Nephron progenitor cell (in vitro differentiated cells): Measurements from ENCODE around the gene TSPAN32.
A peak's percentile ranks its signal among the peaks of the same experiment; 100 is the strongest.

Experiments used
- DNase-seq: peaks from one replicate; pipeline ENCODE4 v3.0.0; 2021
- H3K27ac Mint-ChIP-seq: 2 replicates; pipeline ENCODE4 v1.8.0; 2021; ENCODE audit warnings: mild to moderate bottlenecking, moderate library complexity, mixed read lengths
- H3K27me3 Mint-ChIP-seq: 2 replicates; pipeline ENCODE4 v1.8.0; 2021; ENCODE audit warnings: mild to moderate bottlenecking, low read depth, mixed read lengths; ENCODE audit not compliant: poor library complexity
- H3K36me3 Mint-ChIP-seq: 2 replicates; pipeline ENCODE4 v1.8.0; 2021; ENCODE audit warnings: low read depth, mixed read lengths
- H3K4me1 Mint-ChIP-seq: 2 replicates; pipeline ENCODE4 v1.8.0; 2021; ENCODE audit warnings: mixed read lengths
- H3K4me3 Mint-ChIP-seq: 2 replicates; pipeline ENCODE4 v1.8.0; 2021; ENCODE audit warnings: mild to moderate bottlenecking, moderate library complexity, mixed read lengths
- H3K9me3 Mint-ChIP-seq: 2 replicates; pipeline ENCODE4 v1.8.0; 2021; ENCODE audit warnings: mild to moderate bottlenecking, moderate library complexity, mixed read lengths
- CTCF ChIP-seq: fragments of 200-600 bp; sonication (generic); IDR thresholded peaks from 2 replicates; pipeline ENCODE4 v1.5.0; 2021; ENCODE audit warnings: antibody characterized with exemption

The TSPAN32 gene

GRCh38 chr11:2304506-2305139, 2.8 kb downstream of the TSPAN32 start:
- TF ChIP-seq CTCF, result no peak
- H3K4me3 Mint-ChIP-seq, result no peak overlapping the region
- no peak for DNase-seq
- H3K27me3 Mint-ChIP-seq, result peaks cover 4% of the 10 kb centered on the region
- no peaks in the 10 kb centered on the region for H3K36me3 Mint-ChIP-seq
- H3K4me1 Mint-ChIP-seq, result peaks cover 37% of the 10 kb centered on the region
- H3K27ac Mint-ChIP-seq, result no peak overlapping the region
- H3K9me3 Mint-ChIP-seq, result no peaks in the 10 kb centered on the region

- TF ChIP-seq CTCF, result peak; percentile 79
- no peaks in the 10 kb centered on the region for H3K36me3 Mint-ChIP-seq
- H3K4me1 Mint-ChIP-seq, result peaks cover 37% of the 10 kb centered on the region
- H3K4me3 Mint-ChIP-seq, result no peak overlapping the region
- DNase-seq, result peak; percentile 90
- H3K27me3 Mint-ChIP-seq, result peaks cover 4% of the 10 kb centered on the region
- H3K27ac Mint-ChIP-seq, result no peak overlapping the region
- no peaks in the 10 kb centered on the region for H3K9me3 Mint-ChIP-seq
Measured at GRCh38 chr11:2305140-2305778, 3.4 kb downstream of the TSPAN32 start.

- Mint-ChIP-seq H3K27ac (peak overlapping the region; percentile 81), H3K9me3 (no peaks in the 10 kb centered on the region), H3K4me1 (peaks cover 37% of the 10 kb centered on the region), H3K27me3 (peaks cover 4% of the 10 kb centered on the region), H3K36me3 (no peaks in the 10 kb centered on the region), H3K4me3 (no peak overlapping the region)
- no peak for DNase-seq
- TF ChIP-seq CTCF, result no peak
Measured at GRCh38 chr11:2305788-2306451, 4.1 kb downstream of the TSPAN32 start.

GRCh38 chr11:2306452-2306823, 4.6 kb downstream of the TSPAN32 start:
- no peak overlapping the region for H3K4me3 Mint-ChIP-seq

GRCh38 chr11:2306877-2307500, 5.2 kb downstream of the TSPAN32 start:
- H3K36me3 Mint-ChIP-seq, result no peaks in the 10 kb centered on the region
- no peaks in the 10 kb centered on the region for H3K27me3 Mint-ChIP-seq
- no peak for TF ChIP-seq CTCF
- H3K27ac Mint-ChIP-seq, result no peak overlapping the region
- no peak for DNase-seq
- peaks cover 36% of the 10 kb centered on the region for H3K4me1 Mint-ChIP-seq
- H3K9me3 Mint-ChIP-seq, result no peaks in the 10 kb centered on the region
- no peak overlapping the region for H3K4me3 Mint-ChIP-seq

More at GRCh38 chr11:2306452-2306823, 4.6 kb downstream of the TSPAN32 start:
- DNase-seq, result no peak
- Mint-ChIP-seq H3K9me3 (no peaks in the 10 kb centered on the region), H3K4me1 (peaks cover 38% of the 10 kb centered on the region), H3K36me3 (no peaks in the 10 kb centered on the region), H3K27me3 (peaks cover 4% of the 10 kb centered on the region), H3K27ac (peak overlapping the region; percentile 72)
- no peak for TF ChIP-seq CTCF
